Measurements from ENCODE around the gene ASF1A. TPM values are rescaled to one million over a fixed set of nuclear protein-coding genes. Genes with fewer than 3 reads are reported as not detected.

The ASF1A gene
- total and polyA plus RNA-seq, 2 experiments from 2014 or later = 25.4 to 72.2 TPM

DNA sequence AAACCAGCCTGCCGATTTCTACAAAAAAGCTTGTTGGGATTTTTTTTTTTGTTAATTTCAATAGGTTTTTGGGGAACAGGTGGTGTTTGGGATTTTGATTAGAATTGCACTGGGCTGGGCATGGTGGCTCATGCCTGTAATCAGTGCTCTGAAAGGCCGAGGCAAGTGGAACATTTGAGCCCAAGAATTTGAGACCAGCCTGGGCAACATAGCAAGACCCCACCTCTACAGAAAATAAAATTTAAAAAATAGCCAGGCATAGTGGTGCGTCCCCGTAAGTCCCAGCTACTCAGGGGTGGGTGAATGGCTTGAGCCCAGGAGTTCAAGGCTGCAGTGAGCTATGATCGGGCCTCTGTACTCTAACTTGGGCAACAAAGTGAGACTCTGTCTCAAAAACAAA, 40.5 kb upstream of the ASF1A start:
- Histone ChIP-seq H3K79me2 (replicated peaks; ENCODE audit: insufficient read depth) (no peaks in the 10 kb centered on the region), H3K4me3 (no peak overlapping the region), H3K27ac (ENCODE audit: low read depth) (no peak overlapping the region), H3K4me2 (no peak overlapping the region), H3K27me3 (ENCODE audit: insufficient read depth) (no peaks in the 10 kb centered on the region), H3K36me3 (ENCODE audit: insufficient read depth) (no peaks in the 10 kb centered on the region), H3K4me1 (ENCODE audit: insufficient read depth) (no peaks in the 10 kb centered on the region), H2AFZ (no peak overlapping the region), H4K20me1 (replicated peaks; ENCODE audit: insufficient read depth) (no peaks in the 10 kb centered on the region), H3K9me2 (ENCODE audit: insufficient read depth) (no peaks in the 10 kb centered on the region), H3F3A (replicated peaks; ENCODE audit: low read depth) (no peaks in the 10 kb centered on the region)
- TF ChIP-seq POLR2AphosphoS5 (IDR thresholded peaks at IDR 0.05; ENCODE audit: low read depth) (no peak), ZNF331 (CRISPR knock-in tag; IDR thresholded peaks at IDR 0.05; ENCODE audit: low read depth) (no peak), STAT1 (IDR thresholded peaks at IDR 0.05; ENCODE audit: unreplicated experiment) (no peak), CREB1 (CRISPR knock-in tag; IDR thresholded peaks at IDR 0.05; ENCODE audit: low read depth) (no peak), NANOG (IDR thresholded peaks at IDR 0.05; ENCODE audit: borderline replicate concordance) (no peak), JUNB (IDR thresholded peaks at IDR 0.05; ENCODE audit: unreplicated experiment) (no peak), ZNF114 (CRISPR knock-in tag; IDR thresholded peaks at IDR 0.05) (no peak)
- H3K4me3 Mint-ChIP-seq = no peak overlapping the region
- no peak for DNase-seq (ENCODE audit: low spot score)
- H3K27me3 Mint-ChIP-seq (ENCODE audit: insufficient read depth, low read depth, poor library complexity) = no peaks in the 10 kb centered on the region
- H3K4me1 Mint-ChIP-seq = peaks cover 8% of the 10 kb centered on the region
- no peak for ATAC-seq
- H3K27ac Mint-ChIP-seq = no peak overlapping the region
- H3K9me3 Mint-ChIP-seq = no peaks in the 10 kb centered on the region
- no peaks in the 10 kb centered on the region for H3K36me3 Mint-ChIP-seq (ENCODE audit: low read depth)

DNA sequence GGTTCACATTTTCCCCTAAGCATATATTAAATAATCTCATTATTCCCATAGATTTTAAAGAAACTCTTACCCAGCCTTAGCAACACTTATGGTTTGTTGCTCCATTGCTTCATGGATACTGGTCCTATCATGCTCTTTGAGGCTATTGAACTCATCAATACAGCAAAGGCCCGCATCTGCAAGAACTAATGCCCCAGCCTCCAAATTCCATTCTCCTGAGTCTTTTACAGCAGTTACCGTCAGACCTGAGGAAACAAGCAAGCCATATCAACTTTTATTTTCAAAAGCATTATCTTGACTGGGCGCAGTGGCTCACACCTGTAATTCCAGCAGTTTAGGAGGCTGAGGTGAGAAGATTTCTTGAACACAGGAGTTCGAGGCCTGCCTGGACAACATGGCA, 37.7 kb upstream of the ASF1A start:
- no peaks in the 10 kb centered on the region for H3K27me3 ChIP-seq (ENCODE audit: insufficient read depth)
- H3K4me3 Mint-ChIP-seq = no peak overlapping the region
- H3K27me3 Mint-ChIP-seq (ENCODE audit: insufficient read depth, low read depth, poor library complexity) = no peaks in the 10 kb centered on the region
- no peaks in the 10 kb centered on the region for H4K20me1 ChIP-seq (replicated peaks; ENCODE audit: insufficient read depth)
- no peak overlapping the region; the same call in 1 of the 2 replicates for H3K27ac ChIP-seq (ENCODE audit: low read depth)
- H2AFZ ChIP-seq = no peak overlapping the region
- no peak overlapping the region for H3K4me2 ChIP-seq
- DNase-seq (ENCODE audit: low spot score) (no peak), ATAC-seq (no peak)
- H3K36me3 Mint-ChIP-seq (ENCODE audit: low read depth) = no peaks in the 10 kb centered on the region; the same call in 2 of the 3 replicates
- H3K9me2 ChIP-seq (ENCODE audit: insufficient read depth) = no peaks in the 10 kb centered on the region
- H3K79me2 ChIP-seq (replicated peaks; ENCODE audit: insufficient read depth) = no peaks in the 10 kb centered on the region
- H3K9me3 Mint-ChIP-seq = peaks cover 1% of the 10 kb centered on the region; the same call in 1 of the 3 replicates
- H3K4me1 Mint-ChIP-seq = peaks cover 18% of the 10 kb centered on the region
- H3K4me3 ChIP-seq = no peak overlapping the region
- H3K4me1 ChIP-seq (ENCODE audit: insufficient read depth) = peaks cover 11% of the 10 kb centered on the region; the same call in 1 of the 2 replicates
- H3F3A ChIP-seq (replicated peaks; ENCODE audit: low read depth) = no peaks in the 10 kb centered on the region
- H3K27ac Mint-ChIP-seq = no peak overlapping the region
- no peaks in the 10 kb centered on the region for H3K36me3 ChIP-seq (ENCODE audit: insufficient read depth)
- TF ChIP-seq, protein P1, sequence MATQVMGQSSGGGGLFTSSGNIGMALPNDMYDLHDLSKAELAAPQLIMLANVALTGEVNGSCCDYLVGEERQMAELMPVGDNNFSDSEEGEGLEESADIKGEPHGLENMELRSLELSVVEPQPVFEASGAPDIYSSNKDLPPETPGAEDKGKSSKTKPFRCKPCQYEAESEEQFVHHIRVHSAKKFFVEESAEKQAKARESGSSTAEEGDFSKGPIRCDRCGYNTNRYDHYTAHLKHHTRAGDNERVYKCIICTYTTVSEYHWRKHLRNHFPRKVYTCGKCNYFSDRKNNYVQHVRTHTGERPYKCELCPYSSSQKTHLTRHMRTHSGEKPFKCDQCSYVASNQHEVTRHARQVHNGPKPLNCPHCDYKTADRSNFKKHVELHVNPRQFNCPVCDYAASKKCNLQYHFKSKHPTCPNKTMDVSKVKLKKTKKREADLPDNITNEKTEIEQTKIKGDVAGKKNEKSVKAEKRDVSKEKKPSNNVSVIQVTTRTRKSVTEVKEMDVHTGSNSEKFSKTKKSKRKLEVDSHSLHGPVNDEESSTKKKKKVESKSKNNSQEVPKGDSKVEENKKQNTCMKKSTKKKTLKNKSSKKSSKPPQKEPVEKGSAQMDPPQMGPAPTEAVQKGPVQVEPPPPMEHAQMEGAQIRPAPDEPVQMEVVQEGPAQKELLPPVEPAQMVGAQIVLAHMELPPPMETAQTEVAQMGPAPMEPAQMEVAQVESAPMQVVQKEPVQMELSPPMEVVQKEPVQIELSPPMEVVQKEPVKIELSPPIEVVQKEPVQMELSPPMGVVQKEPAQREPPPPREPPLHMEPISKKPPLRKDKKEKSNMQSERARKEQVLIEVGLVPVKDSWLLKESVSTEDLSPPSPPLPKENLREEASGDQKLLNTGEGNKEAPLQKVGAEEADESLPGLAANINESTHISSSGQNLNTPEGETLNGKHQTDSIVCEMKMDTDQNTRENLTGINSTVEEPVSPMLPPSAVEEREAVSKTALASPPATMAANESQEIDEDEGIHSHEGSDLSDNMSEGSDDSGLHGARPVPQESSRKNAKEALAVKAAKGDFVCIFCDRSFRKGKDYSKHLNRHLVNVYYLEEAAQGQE (IDR thresholded peaks at IDR 0.05; ENCODE audit: unreplicated experiment) = no peak
- TF ChIP-seq, protein P2, sequence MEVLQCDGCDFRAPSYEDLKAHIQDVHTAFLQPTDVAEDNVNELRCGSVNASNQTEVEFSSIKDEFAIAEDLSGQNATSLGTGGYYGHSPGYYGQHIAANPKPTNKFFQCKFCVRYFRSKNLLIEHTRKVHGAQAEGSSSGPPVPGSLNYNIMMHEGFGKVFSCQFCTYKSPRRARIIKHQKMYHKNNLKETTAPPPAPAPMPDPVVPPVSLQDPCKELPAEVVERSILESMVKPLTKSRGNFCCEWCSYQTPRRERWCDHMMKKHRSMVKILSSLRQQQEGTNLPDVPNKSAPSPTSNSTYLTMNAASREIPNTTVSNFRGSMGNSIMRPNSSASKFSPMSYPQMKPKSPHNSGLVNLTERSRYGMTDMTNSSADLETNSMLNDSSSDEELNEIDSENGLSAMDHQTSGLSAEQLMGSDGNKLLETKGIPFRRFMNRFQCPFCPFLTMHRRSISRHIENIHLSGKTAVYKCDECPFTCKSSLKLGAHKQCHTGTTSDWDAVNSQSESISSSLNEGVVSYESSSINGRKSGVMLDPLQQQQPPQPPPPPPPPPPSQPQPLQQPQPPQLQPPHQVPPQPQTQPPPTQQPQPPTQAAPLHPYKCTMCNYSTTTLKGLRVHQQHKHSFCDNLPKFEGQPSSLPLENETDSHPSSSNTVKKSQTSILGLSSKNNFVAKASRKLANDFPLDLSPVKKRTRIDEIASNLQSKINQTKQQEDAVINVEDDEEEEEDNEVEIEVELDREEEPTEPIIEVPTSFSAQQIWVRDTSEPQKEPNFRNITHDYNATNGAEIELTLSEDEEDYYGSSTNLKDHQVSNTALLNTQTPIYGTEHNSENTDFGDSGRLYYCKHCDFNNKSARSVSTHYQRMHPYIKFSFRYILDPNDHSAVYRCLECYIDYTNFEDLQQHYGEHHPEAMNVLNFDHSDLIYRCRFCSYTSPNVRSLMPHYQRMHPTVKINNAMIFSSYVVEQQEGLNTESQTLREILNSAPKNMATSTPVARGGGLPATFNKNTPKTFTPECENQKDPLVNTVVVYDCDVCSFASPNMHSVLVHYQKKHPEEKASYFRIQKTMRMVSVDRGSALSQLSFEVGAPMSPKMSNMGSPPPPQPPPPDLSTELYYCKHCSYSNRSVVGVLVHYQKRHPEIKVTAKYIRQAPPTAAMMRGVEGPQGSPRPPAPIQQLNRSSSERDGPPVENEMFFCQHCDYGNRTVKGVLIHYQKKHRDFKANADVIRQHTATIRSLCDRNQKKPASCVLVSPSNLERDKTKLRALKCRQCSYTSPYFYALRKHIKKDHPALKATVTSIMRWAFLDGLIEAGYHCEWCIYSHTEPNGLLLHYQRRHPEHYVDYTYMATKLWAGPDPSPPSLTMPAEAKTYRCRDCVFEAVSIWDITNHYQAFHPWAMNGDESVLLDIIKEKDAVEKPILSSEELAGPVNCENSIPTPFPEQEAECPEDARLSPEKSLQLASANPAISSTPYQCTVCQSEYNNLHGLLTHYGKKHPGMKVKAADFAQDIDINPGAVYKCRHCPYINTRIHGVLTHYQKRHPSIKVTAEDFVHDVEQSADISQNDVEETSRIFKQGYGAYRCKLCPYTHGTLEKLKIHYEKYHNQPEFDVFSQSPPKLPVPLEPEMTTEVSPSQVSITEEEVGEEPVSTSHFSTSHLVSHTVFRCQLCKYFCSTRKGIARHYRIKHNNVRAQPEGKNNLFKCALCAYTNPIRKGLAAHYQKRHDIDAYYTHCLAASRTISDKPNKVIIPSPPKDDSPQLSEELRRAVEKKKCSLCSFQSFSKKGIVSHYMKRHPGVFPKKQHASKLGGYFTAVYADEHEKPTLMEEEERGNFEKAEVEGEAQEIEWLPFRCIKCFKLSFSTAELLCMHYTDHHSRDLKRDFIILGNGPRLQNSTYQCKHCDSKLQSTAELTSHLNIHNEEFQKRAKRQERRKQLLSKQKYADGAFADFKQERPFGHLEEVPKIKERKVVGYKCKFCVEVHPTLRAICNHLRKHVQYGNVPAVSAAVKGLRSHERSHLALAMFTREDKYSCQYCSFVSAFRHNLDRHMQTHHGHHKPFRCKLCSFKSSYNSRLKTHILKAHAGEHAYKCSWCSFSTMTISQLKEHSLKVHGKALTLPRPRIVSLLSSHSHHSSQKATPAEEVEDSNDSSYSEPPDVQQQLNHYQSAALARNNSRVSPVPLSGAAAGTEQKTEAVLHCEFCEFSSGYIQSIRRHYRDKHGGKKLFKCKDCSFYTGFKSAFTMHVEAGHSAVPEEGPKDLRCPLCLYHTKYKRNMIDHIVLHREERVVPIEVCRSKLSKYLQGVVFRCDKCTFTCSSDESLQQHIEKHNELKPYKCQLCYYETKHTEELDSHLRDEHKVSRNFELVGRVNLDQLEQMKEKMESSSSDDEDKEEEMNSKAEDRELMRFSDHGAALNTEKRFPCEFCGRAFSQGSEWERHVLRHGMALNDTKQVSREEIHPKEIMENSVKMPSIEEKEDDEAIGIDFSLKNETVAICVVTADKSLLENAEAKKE (CRISPR knock-in tag; IDR thresholded peaks at IDR 0.05) = no peak
- TF ChIP-seq EZH2phosphoT487 (IDR thresholded peaks at IDR 0.05; ENCODE audit: unreplicated experiment) = no peak
- no peak for TF ChIP-seq STAT1 (IDR thresholded peaks at IDR 0.05; ENCODE audit: unreplicated experiment)
- no peak for TF ChIP-seq EZH2 (IDR thresholded peaks at IDR 0.05; ENCODE audit: low read depth, unreplicated experiment)
- TF ChIP-seq, protein P3, sequence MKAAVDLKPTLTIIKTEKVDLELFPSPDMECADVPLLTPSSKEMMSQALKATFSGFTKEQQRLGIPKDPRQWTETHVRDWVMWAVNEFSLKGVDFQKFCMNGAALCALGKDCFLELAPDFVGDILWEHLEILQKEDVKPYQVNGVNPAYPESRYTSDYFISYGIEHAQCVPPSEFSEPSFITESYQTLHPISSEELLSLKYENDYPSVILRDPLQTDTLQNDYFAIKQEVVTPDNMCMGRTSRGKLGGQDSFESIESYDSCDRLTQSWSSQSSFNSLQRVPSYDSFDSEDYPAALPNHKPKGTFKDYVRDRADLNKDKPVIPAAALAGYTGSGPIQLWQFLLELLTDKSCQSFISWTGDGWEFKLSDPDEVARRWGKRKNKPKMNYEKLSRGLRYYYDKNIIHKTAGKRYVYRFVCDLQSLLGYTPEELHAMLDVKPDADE (IDR thresholded peaks at IDR 0.05) = no peak
- no peak for TF ChIP-seq POLR2AphosphoS5 (IDR thresholded peaks at IDR 0.05; ENCODE audit: low read depth)
- no peak for TF ChIP-seq NANOG (IDR thresholded peaks at IDR 0.05; ENCODE audit: borderline replicate concordance)
- TF ChIP-seq ZNF114 (CRISPR knock-in tag; IDR thresholded peaks at IDR 0.05) = no peak
- TF ChIP-seq CREB1 (CRISPR knock-in tag; IDR thresholded peaks at IDR 0.05; ENCODE audit: low read depth) = no peak
